G401 (cell line): ENCODE results near the gene SLC22A12. TPM values are rescaled to one million over a fixed set of nuclear protein-coding genes. Genes with fewer than 3 reads are reported as not detected.

Experiments used
- DNase-seq: peaks from one replicate; pipeline ENCODE4 v3.0.0-alpha.2; 2015; ENCODE audit warnings: low spot score
- in situ Hi-C: cut with HindIII; loops from 2 replicates; pipeline ENCODE4 v1.10.0; 2016; ENCODE audit warnings: low sequenced_read_pairs, mixed read lengths
- total RNA-seq: library from RNA; depleted of rRNA; stranded (reverse); fragments of >200 nt; shearing (Covaris generic); gene quantifications from 2 replicates; pipeline ENCODE4 v1.2.3, GENCODE V29; 2014; rRNA removed

Gene SLC22A12
- total RNA-seq, 1 experiment from 2014 or later, result not detected

DNA sequence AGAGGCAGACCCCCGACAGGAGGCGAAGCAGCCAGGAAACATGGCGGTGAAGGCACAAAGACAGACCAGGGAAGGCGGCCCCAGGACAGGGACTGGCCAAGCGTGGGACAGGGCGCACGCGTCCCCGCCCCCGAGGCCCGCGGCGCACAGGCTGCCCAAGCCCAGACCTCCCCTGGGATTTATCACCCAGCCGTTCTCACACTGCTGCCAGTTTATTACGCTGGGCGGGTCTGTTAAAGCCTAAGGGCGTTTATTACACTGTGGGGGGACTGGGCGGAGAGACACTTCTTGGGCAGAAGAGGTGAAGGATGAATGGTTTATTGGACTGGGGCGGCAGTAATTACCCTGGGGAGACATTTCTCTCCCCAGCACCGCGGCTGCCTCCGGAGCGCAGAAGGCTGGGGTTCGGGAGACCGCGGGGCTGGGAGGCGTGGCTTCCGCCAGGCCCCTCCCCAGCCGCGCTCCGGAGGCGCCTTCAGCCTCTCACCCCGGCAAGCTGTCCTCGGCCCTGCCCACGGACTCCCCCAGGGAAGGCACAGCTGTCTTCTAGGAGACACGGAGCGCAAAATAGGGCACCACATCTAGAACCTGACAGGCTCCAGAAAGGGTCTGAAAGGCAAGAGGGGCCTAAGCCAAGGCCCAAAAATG, 47.1 kb downstream of the SLC22A12 start:
- no peak for DNase-seq
- in situ Hi-C loops, result no loop called here

- in situ Hi-C loops, result no loop called here
Observed at GRCh38 chr11:64638829-64639228, 47.8 kb downstream of the SLC22A12 start.

DNA sequence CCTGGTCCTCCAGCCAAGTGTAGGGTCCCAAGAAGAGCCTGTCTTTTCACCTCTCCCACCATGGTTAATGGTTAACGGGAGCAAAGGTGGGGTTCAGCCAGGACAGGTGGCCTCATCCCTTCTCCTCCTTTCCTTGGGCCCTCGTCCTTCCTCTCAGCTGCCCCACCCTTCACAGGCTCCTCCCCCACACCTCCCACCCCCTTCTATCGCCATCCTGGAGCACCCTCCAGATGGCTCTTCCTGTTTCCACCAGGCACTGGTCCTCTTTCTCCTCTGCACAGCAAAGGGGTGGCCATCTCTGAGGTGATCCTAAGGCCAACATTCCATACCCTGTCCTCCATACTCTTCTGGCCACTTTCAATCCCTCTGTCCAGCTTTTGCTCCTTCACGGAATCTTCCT, 48.9 kb downstream of the SLC22A12 start:
- peak; percentile 74 for DNase-seq
- in situ Hi-C loops, result no loop called here

More at GRCh38 chr11:64638829-64639228, 47.8 kb downstream of the SLC22A12 start:
- no peak for DNase-seq

GRCh38 chr11:64641596-64642417, 50.8 kb downstream of the SLC22A12 start:
- DNase-seq, result no peak
- in situ Hi-C loops, result no loop called here

- no peak for DNase-seq
- in situ Hi-C loops, result no loop called here
Observed at GRCh38 chr11:64642418-64642735, 51.4 kb downstream of the SLC22A12 start.

DNA sequence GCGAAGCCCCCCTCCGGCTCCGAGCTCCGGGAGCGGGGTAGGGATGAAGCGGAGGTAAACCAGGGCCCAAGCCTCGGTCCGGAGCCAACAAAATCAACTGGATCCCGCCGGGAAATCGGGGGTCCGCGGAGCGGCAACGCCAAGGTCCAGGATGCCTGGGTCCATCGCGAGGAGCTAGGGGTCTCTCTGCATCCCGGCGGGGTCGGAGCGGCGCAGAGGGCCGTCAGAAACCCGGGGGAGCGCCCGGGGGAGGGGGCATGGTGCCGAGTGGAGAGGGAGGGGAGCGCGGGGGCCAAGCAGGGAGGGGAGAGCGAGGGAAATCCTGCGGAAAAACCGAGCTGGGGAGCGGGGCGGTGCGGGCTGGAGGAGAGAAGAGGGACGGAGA, 51.8 kb downstream of the SLC22A12 start:
- no peak for DNase-seq
- in situ Hi-C loops, result no loop called here

DNA sequence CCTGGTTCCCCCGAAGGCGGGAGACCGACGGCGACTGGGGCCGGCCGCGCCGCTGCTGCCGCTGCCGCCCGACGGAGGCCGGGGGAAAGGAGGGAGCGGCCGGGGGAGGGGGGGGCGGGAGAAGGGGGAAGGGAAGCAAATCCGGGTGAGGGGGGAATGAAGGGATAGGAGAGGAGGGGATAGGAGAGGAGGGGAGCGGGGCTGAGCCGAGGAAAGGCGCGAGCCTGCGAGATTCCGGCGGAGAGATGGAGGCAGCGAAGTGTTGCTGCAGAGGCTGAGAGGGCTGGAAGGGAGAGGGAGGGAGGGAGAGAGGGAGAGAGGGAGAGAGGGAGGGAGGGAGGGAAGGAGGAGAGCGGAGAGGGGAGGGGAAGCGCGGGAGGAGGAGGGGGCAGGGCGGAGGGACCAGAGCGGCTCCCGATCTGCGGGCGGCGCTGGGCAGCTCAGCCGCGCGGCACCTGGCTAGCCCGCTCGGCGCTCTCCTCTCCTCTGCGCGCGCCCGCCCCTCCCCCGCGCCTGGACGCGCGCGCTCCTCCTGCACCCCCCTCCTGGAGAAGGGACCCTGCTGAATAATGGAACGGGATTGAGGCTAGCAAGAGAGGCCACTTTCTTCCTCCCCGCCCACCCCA, 52.3 kb downstream of the SLC22A12 start:
- DNase-seq, result peak; percentile 92
- in situ Hi-C loops, result no loop called here

DNA sequence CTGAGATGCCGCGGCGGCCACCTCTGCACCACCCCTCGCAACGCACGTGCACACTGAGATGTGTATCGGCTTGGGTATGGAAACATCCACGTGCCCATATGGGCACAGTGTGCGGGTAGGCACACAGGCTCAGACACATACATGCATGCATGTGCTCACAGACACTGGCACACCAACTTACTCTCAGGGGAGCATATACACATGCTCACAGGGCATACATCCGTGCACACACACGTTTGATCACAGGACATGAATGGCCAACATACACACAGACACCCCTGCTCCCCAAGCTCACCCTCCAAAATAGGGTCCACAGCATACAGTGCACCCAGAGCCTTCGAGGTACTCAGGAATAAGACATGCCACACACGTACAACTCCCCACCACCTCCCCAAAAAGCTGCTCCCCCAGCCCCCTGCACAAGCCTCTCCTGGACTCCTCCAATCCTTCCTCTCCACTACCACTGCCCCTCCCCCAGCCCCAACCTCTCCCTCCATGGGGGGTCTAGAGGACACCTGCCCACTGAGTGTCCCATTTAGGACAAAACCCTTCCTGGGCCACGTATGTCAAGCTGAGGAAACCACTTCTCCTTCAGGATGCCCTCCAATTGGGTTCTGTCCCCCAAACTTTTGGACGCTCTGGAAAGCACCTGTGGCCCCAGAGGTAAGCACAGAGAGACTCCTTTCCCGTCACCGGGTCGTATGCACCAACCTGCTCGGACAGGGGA, 53.1 kb downstream of the SLC22A12 start:
- no peak for DNase-seq
- in situ Hi-C loops, result no loop called here

DNA sequence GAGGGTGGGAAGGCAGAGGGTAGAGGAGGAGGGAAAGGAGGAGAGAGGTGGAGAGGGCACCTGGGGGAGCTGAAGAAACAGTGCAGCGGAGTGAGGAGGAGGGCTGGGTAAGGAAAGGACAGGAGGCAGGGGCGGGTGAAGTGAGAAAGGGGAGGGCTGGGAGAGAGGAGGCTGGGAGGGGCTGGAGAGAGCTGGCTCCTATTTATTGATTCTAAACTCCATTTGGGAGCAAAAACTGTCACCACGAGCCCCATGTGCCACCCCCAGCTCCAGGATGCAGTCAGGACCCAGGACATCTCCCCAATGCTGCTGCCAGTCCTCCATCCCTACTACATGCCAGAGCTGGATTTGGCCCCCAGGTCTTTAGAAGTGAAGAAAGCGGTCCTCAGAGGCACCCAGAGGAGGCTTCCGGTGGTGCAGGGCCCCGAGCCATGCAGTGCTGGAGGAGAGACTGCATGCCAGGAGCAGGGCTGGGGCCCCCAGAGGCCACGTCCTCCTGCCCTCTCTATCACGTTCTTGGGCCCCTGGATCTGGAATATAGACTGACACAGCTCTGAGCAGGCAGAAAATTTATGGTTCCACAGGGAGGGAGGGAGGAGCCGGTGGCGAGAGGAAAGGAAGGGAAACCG, 53.7 kb downstream of the SLC22A12 start:
- in situ Hi-C loops, result no loop called here
- no peak for DNase-seq

- in situ Hi-C loops, result no loop called here
- DNase-seq, result no peak
Observed at GRCh38 chr11:64647019-64647779, 56.2 kb downstream of the SLC22A12 start.

DNA sequence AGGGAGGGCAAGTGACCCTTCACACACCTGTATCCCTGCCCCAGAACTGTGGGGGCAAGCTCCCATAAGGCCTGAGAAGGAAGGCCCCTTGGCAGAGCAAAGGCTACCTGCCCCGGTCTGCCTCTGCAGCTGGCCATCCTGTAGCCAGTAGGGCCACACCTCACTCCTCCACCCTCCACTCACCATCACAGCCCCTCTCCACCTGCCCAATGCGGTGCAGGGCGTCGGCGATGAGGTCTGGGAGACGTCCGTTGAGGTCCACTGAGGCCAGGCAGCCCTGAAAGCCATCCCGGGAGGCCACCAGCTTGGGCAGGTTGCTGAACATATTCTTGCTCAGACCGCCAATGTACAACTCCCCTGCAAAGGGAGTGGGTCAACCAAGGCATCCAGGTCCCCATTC, 57.5 kb downstream of the SLC22A12 start:
- no peak for DNase-seq
- in situ Hi-C loops, result no loop called here

DNA sequence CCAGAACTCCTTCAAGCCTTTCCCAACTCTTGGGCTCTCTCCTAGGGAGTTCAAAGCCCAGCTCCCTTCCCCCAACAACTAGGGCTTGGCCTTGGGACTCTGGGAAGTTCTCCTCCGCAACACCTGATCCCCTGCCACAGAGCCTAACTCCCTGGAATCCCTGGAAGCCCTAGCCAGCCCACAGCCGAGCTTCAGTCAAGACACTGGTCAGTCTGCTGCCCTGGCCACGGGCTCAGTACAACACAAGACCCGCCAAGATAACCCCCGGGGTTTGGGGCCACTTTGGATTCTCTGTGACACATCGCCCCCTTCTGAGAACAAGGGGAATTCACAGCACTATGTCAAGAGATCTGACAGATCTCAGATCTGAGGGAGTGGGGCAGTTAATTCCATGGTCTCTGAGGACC, 58.3 kb downstream of the SLC22A12 start:
- peak; percentile 81 for DNase-seq
- in situ Hi-C loops, result no loop called here

GRCh38 chr11:64650923-64651523, 60.0 kb downstream of the SLC22A12 start:
- in situ Hi-C loops, result no loop called here
- DNase-seq, result peak; percentile 77

Other genes with a start within 250 kb of the SLC22A12 start
- 113 and 126 TPM in 2 replicates for gene RPS6KA4, start 232.1 kb upstream of the SLC22A12 start, total RNA-seq
- gene SLC22A11, start 35.3 kb upstream of the SLC22A12 start, total RNA-seq, result 0.61 TPM in 1 of 2 replicates, not detected in the other
- 16.7 and 24.1 TPM in 2 replicates for gene NRXN2, start 132.0 kb downstream of the SLC22A12 start, total RNA-seq
- 0.62 and 1.9 TPM in 2 replicates for gene RASGRP2, start 152.9 kb downstream of the SLC22A12 start, total RNA-seq
- gene PYGM, start 168.8 kb downstream of the SLC22A12 start, total RNA-seq, result 8.6 and 11.6 TPM in 2 replicates
- gene SF1, start 187.3 kb downstream of the SLC22A12 start, total RNA-seq, result 114 and 170 TPM in 2 replicates
- gene MAP4K2, start 212.0 kb downstream of the SLC22A12 start, total RNA-seq, result 24.7 and 26.6 TPM in 2 replicates
- gene MEN1, start 219.3 kb downstream of the SLC22A12 start, total RNA-seq, result 12.3 and 13.9 TPM in 2 replicates